Heart left ventricle (tissue), 16 donors: ENCODE results near the gene CCDC3. TPM values are rescaled to one million over a fixed set of nuclear protein-coding genes. Genes with fewer than 3 reads are reported as not detected.

Experiments
- ATAC-seq, 4 donors: fragments of 200-7000 bp; cut with Tn5 transposase; one replicate each; pipeline ENCODE4 v1.9.1; 2020 to 2022; ENCODE audit warnings: moderate library complexity in 4 of 4, mild to moderate bottlenecking in 3 of 4, moderate number of reproducible peaks in 1 of 4
- DNase-seq, 5 donors: peaks; one replicate each; pipeline ENCODE4 v3.0.0-alpha.2; 2020
- H3K27ac ChIP-seq, 12 donors: fragments of 200-600 bp; sonication (generic) in 4 of 12; one replicate each; pipeline versions ENCODE4 v1.5.0 to v1.8.0; 2016 to 2022; ENCODE audit warnings: mild to moderate bottlenecking in 2 of 12
- H3K27me3 ChIP-seq, 9 donors: fragments of 200-600 bp; sonication (generic) in 2 of 9; one replicate each; pipeline versions ENCODE4 v1.5.1 to v1.8.0; 2016 to 2022; ENCODE audit warnings: mild to moderate bottlenecking in 3 of 9
- H3K36me3 ChIP-seq, 9 donors: fragments of 200-600 bp; sonication (generic) in 2 of 9; one replicate each; pipeline versions ENCODE4 v1.5.0 to v1.8.0; 2018 to 2022; ENCODE audit warnings: mild to moderate bottlenecking in 2 of 9
- H3K4me1 ChIP-seq, 12 donors: fragments of 200-600 bp; sonication (generic) in 4 of 12; one replicate each; pipeline versions ENCODE4 v1.5.0 to v1.8.0; 2016 to 2022; ENCODE audit warnings: mild to moderate bottlenecking in 3 of 12
- H3K4me3 ChIP-seq, 12 donors: fragments of 200-600 bp; sonication (generic) in 4 of 12; one replicate each; pipeline versions ENCODE4 v1.5.0 to v1.8.0; 2017 to 2022; ENCODE audit warnings: mild to moderate bottlenecking in 9 of 12, moderate library complexity in 4 of 12
- H3K9me3 ChIP-seq, 12 donors: fragments of 200-600 bp; sonication (generic) in 4 of 12; one replicate each; pipeline versions ENCODE4 v1.5.0 to v1.8.0; 2016 to 2022; ENCODE audit warnings: mild to moderate bottlenecking in 1 of 12
- CTCF ChIP-seq, 12 donors: fragments of 200-600 bp; sonication (generic) in 4 of 12; IDR thresholded peaks; one replicate each; pipeline versions ENCODE4 v1.5.0 to v1.8.0; 2018 to 2022; ENCODE audit warnings: antibody characterized with exemption in 12 of 12, mild to moderate bottlenecking in 5 of 12
- POLR2A ChIP-seq, 2 donors: fragments of 450-650 bp; IDR thresholded peaks; one replicate each; pipeline ENCODE4 v1.6.1; 2017; ENCODE audit warnings: antibody characterized with exemption in 2 of 2, mild to moderate bottlenecking in 2 of 2, moderate library complexity in 2 of 2
- WGBS, 4 donors: extraction: QIAGEN DNeasy Blood & Tissue Kit in 2 of 4; methylation state at CpG; one replicate each; pipeline versions ENCODE4 v1.1.5 to v1.1.7; 2013 to 2018; 5-methylcytosine and 5-hydroxymethylcytosine counted together
- intact Hi-C, 10 donors: fragments of 100-400 bp; cut with DNase I; formaldehyde crosslinking; loops; one replicate each; pipeline versions ENCODE4 v1.11.1 to v1.14.2; 2022
- polyA plus RNA-seq, 2 donors: library from polyadenylated mRNA; stranded (reverse); fragments of 200-250 nt; gene quantifications; one replicate each; pipeline ENCODE4 v1.2.3, GENCODE V29; 2013
- total RNA-seq, 9 donors: library from RNA; depleted of rRNA in 2 of 9; stranded (reverse); fragments of >200 nt in 2 of 9; fragmentation: NEBNext Ultra II Directional in 3 of 9; extraction: Animal tissue kit (Norgen Biotek cat#: 25700) in 3 of 9; gene quantifications; one replicate each; pipeline versions ENCODE4 v1.1.0 to v1.2.4, GENCODE V29; 2016 to 2023
- donor health status: ischemic (EF 13 %, LVEDD 7.1; RV severe dilation, severe dysfunction).
- donor health status: healthy with polysubstance abuse.
- donor health status: DM: no; HTN: yes; CAD: no.
- donor health status: DM: no; HTN: no; CAD: no.
- donor health status: ischemic (EF 25% LVEDD 6.9; RV normal size, moderate dysfunction).
- donor health status: ischemic (EF 25% LVEDD 5.7; RV mildly dilated, moderate dysfunction).
- donor health status: healthy.
- donor health status: DM: yes; HTN: yes; CAD: no.
- donor health status: ischemic (EF 35%, LVEDD 5.7; RV mildly dilated, moderate dysfunction).
- donor health status: nonischemic (EF 11% LVEDD 7.7; RV severe dilation, severe dysfunction).
- donor health status: DM: yes; HTN: yes; CAD: no.
- donor health status: PGD.
- donor health status: ischemic (EF 29% LVEDD 5.4; RV normal size, mild dysfunction).
- donor health status: nonischemic (EF 23%, LVEDD 6.1; RV moderate dilation, normal function).

CCDC3 gene
- total and polyA plus RNA-seq, 11 donors = 1.6 to 15.4 (median 5.5) TPM

- no peaks in the 10 kb centered on the region for H3K36me3 ChIP-seq
- no peak for ATAC-seq
- WGBS, 4 donors = 70 to 88% (median 77%) methylated on average over 7 of the region's 7 CpGs
- no peak overlapping the region for H3K4me3 ChIP-seq
- H3K4me1 ChIP-seq = no peaks in the 10 kb centered on the region
- DNase-seq = no peak
- no peaks in the 10 kb centered on the region for H3K9me3 ChIP-seq
- H3K27me3 ChIP-seq = no peaks in the 10 kb centered on the region
- TF ChIP-seq POLR2A (IDR thresholded peaks at IDR 0.05) (no peak), CTCF (IDR thresholded peaks at IDR 0.05) (no peak)
- intact Hi-C loops = loop anchor here in 9 of 10 donors (5.0 to 10.0 kb wide), 12 partner anchors 118 to 641 kb away; no protein-coding TSS in a partner anchor
- no peak overlapping the region for H3K27ac ChIP-seq
Observed at GRCh38 chr10:12902851-12903358, 98.6 kb downstream of the CCDC3 start.

- Histone ChIP-seq H3K27me3 (no peaks in the 10 kb centered on the region), H3K27ac (no peak overlapping the region), H3K4me1 (no peaks in the 10 kb centered on the region), H3K9me3 (no peaks in the 10 kb centered on the region), H3K36me3 (peaks cover 0 to 2% (median 0%) of the 10 kb centered on the region in 9 donors), H3K4me3 (no peak overlapping the region)
- intact Hi-C loops = loop anchor here in 9 of 10 donors (5.0 to 10.0 kb wide), 12 partner anchors 117 to 640 kb away; no protein-coding TSS in a partner anchor
- peak in 2 of 5 donors; percentile 30 to 48 for DNase-seq
- TF ChIP-seq CTCF (IDR thresholded peaks at IDR 0.05) = peak; percentile 69 to 84 (median 78)
- no peak for TF ChIP-seq POLR2A (IDR thresholded peaks at IDR 0.05)
- 7 to 18% (median 8%) methylated on average over 2 of the region's 2 CpGs for WGBS, 4 donors
- peak in 1 of 4 donors; percentile 45 for ATAC-seq
Observed at GRCh38 chr10:12902135-12902572, 99.4 kb downstream of the CCDC3 start.

DNA sequence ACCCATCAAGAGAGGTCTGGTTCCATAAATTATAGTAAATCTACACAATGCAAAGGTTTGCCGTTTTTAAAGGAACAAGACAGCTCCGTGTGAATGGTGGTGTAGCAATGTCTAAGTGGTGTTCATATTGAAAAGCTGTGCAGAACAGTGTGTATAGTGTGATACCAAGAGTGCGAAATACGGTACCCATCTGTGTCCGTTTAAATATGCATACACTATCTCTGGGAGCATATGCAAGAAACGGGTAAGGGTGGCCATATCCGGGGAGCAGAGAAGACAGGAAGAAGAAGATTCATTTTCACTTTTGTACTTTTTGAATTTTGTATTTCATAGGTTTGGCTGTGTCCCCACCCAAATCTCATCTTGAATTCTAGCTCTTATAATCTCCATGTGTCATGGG is 102.0 kb downstream of the CCDC3 start:
- Histone ChIP-seq H3K9me3 (no peaks in the 10 kb centered on the region), H3K27ac (no peak overlapping the region), H3K27me3 (no peaks in the 10 kb centered on the region), H3K4me3 (no peak overlapping the region), H3K36me3 (peaks cover 0 to 2% (median 0%) of the 10 kb centered on the region in 9 donors), H3K4me1 (no peaks in the 10 kb centered on the region)
- DNase-seq = no peak
- no peak for ATAC-seq
- intact Hi-C loops = no loop called here
- no peak for TF ChIP-seq CTCF (IDR thresholded peaks at IDR 0.05)
- no peak for TF ChIP-seq POLR2A (IDR thresholded peaks at IDR 0.05)
- WGBS, 4 donors = 88 to 91% (median 90%) methylated on average over 7 of the region's 7 CpGs

GRCh38 chr10:12898271-12898670 is 103.2 kb downstream of the CCDC3 start:
- 91 to 94% (median 93%) methylated on average over 24 of the region's 24 CpGs for WGBS, 4 donors
- H3K27me3 ChIP-seq = no peaks in the 10 kb centered on the region
- no peaks in the 10 kb centered on the region for H3K4me1 ChIP-seq
- intact Hi-C loops = no loop called here
- DNase-seq = no peak
- H3K9me3 ChIP-seq = peaks cover 0 to 7% (median 3%) of the 10 kb centered on the region in 12 donors
- H3K4me3 ChIP-seq = no peak overlapping the region
- ATAC-seq = no peak
- no peak for TF ChIP-seq CTCF (IDR thresholded peaks at IDR 0.05)
- H3K27ac ChIP-seq = no peak overlapping the region
- peaks cover 0 to 2% (median 0%) of the 10 kb centered on the region in 9 donors for H3K36me3 ChIP-seq
